HepG2 (cell line): Measurements from ENCODE around the gene COQ10B. TPM values are rescaled to one million over a fixed set of nuclear protein-coding genes. Genes with fewer than 3 reads are reported as not detected.

Experiments
- ARHGAP35 ChIP-seq: sonication (generic); formaldehyde crosslinking; IDR thresholded peaks from 2 replicates; pipeline ENCODE4 v1.9.0; 2022; ENCODE audit warnings: mild to moderate bottlenecking, inconsistent platforms, moderate library complexity, missing genetic modification reagents, borderline replicate concordance
- DMTF1 ChIP-seq: sonication (generic); formaldehyde crosslinking; IDR thresholded peaks from 2 replicates; pipeline ENCODE4 v1.4.0; 2020; ENCODE audit warnings: mild to moderate bottlenecking, missing genetic modification reagents
- EZH2 ChIP-seq: conservative IDR thresholded peaks from 2 replicates; pipeline ENCODE4 v1.6.1; 2012; ENCODE audit warnings: mild to moderate bottlenecking, low read depth, low read length, moderate library complexity
- FIP1L1 ChIP-seq: fragments of 200-400 bp; formaldehyde crosslinking; IDR thresholded peaks from 2 replicates; pipeline ENCODE4 v1.6.1; 2018; ENCODE audit warnings: low read depth, mild to moderate bottlenecking, low read length, moderate library complexity, borderline replicate concordance; ENCODE audit not compliant: insufficient read depth
- FUBP1 ChIP-seq: sonication (generic); formaldehyde crosslinking; IDR thresholded peaks from 2 replicates; pipeline ENCODE4 v1.5.1; 2020; ENCODE audit warnings: missing genetic modification reagents, mild to moderate bottlenecking, borderline replicate concordance
- ISL2 ChIP-seq: sonication (generic); formaldehyde crosslinking; IDR thresholded peaks from 2 replicates; pipeline ENCODE4 v1.5.0; 2020; ENCODE audit warnings: missing genetic modification reagents
- KDM1A ChIP-seq: IDR thresholded peaks from 2 replicates; pipeline ENCODE4 v1.6.1; 2016; ENCODE audit warnings: missing compliant biosample characterization
- KDM3A ChIP-seq: IDR thresholded peaks from 2 replicates; pipeline ENCODE4 v1.6.1; 2018; ENCODE audit warnings: low read depth, missing compliant biosample characterization
- KMT2A ChIP-seq: sonication (generic); formaldehyde crosslinking; IDR thresholded peaks from 2 replicates; pipeline ENCODE4 v1.4.0; 2020; ENCODE audit warnings: missing genetic modification reagents
- MAX ChIP-seq: IDR thresholded peaks from 2 replicates; pipeline ENCODE4 v1.6.1; 2012; ENCODE audit warnings: inconsistent platforms
- MIER2 ChIP-seq: IDR thresholded peaks from 2 replicates; pipeline ENCODE4 v1.6.1; 2016; ENCODE audit warnings: missing biosample characterization, missing genetic modification reagents
- MIER3 ChIP-seq: IDR thresholded peaks from 2 replicates; pipeline ENCODE4 v1.6.1; 2016; ENCODE audit warnings: missing compliant biosample characterization, borderline replicate concordance
- MTA3 ChIP-seq: sonication (generic); formaldehyde crosslinking; IDR thresholded peaks from 2 replicates; pipeline ENCODE4 v1.4.0; 2020; ENCODE audit warnings: missing genetic modification reagents
- NFYC ChIP-seq: IDR thresholded peaks from 2 replicates; pipeline ENCODE4 v1.6.1; 2016; ENCODE audit warnings: missing genetic modification reagents, missing compliant biosample characterization
- PHF5A ChIP-seq: IDR thresholded peaks from one replicate; pipeline ENCODE4 v1.6.1; 2018; ENCODE audit warnings: low read depth, missing genetic modification reagents; ENCODE audit not compliant: unreplicated experiment
- REPIN1 ChIP-seq: sonication (generic); formaldehyde crosslinking; IDR thresholded peaks from 2 replicates; pipeline ENCODE4 v1.8.0; 2022; ENCODE audit warnings: missing genetic modification reagents, low read depth, mild to moderate bottlenecking, borderline replicate concordance
- SKIL ChIP-seq: sonication (generic); formaldehyde crosslinking; IDR thresholded peaks from 2 replicates; pipeline ENCODE4 v1.8.0; 2022; ENCODE audit warnings: missing genetic modification reagents, mild to moderate bottlenecking, moderate library complexity, borderline replicate concordance
- SNAI1 ChIP-seq: sonication (generic); formaldehyde crosslinking; IDR thresholded peaks from 2 replicates; pipeline ENCODE4 v1.5.0; 2020; ENCODE audit warnings: mild to moderate bottlenecking, missing genetic modification reagents, borderline replicate concordance
- TBP ChIP-seq: sonication (generic); formaldehyde crosslinking; IDR thresholded peaks from 2 replicates; pipeline ENCODE4 v1.5.0; 2020; ENCODE audit warnings: missing genetic modification reagents
- TEAD3 ChIP-seq: optimal IDR thresholded peaks from 2 replicates; pipeline ENCODE3; 2016; ENCODE audit warnings: borderline replicate concordance
- ZFX ChIP-seq: sonication (generic); formaldehyde crosslinking; IDR thresholded peaks from 2 replicates; pipeline ENCODE4 v1.4.0; 2020; ENCODE audit warnings: mild to moderate bottlenecking, low read depth, missing genetic modification reagents, moderate library complexity
- ZNF674 ChIP-seq: sonication (generic); formaldehyde crosslinking; IDR thresholded peaks from 2 replicates; pipeline ENCODE4 v1.5.0; 2020; ENCODE audit warnings: low read depth, mild to moderate bottlenecking, missing genetic modification reagents
- ZSCAN30 ChIP-seq: sonication (generic); formaldehyde crosslinking; IDR thresholded peaks from 2 replicates; pipeline ENCODE4 v1.5.0; 2020; ENCODE audit warnings: mild to moderate bottlenecking, missing genetic modification reagents
- polyA plus RNA-seq, 8 experiments: library from polyadenylated mRNA; depleted of rRNA in 3 of 8; stranded (reverse) in 7 of 8; unstranded in 1 of 8; fragments of >200 nt; fragmentation: Illumina TruSeq in 4 of 8; extraction: Trizol in 4 of 8; gene quantifications; 2 replicates each; pipeline versions ENCODE4 v1.2.1 to v1.2.3, GENCODE V29; 2011 to 2016; ENCODE audit warnings: low read depth in 4 of 8, missing spikeins in 1 of 8, mixed read lengths in 1 of 8; ENCODE audit not compliant: insufficient read depth in 1 of 8
- total RNA-seq, 5 experiments: library from RNA; depleted of rRNA; stranded (reverse); fragments of >200 nt; fragmentation: Illumina TruSeq; extraction: Trizol; gene quantifications; 2 replicates each; pipeline ENCODE4 v1.2.3, GENCODE V29; 2016; ENCODE audit warnings: low read depth in 1 of 5

The COQ10B gene
- total and polyA plus RNA-seq, 2 of the 13 experiments (the other 11 are each of a cell fraction or from before 2014, with no cell fraction given) = 4.6 to 34.9 TPM

GRCh38 chr2:197499594-197500502, 46.5 kb downstream of the COQ10B start, which contains the start of the genes HSPD1 and HSPE1 (continued):
- peak; percentile 98 for TF ChIP-seq SNAI1 (CRISPR knock-in tag)
- peak; percentile 97 for TF ChIP-seq KDM3A
- 0 out of 2 replicates have a peak, but pooled peaks have one; percentile 76 for TF ChIP-seq MTA3
- TF ChIP-seq TBP = peak; percentile 91; the same call in 1 of the 2 replicates
- TF ChIP-seq DMTF1 (CRISPR knock-in tag) = peak; percentile 81; the same call in 1 of the 2 replicates
- TF ChIP-seq ZNF674 (CRISPR knock-in tag) = peak; percentile 93
- TF ChIP-seq FUBP1 = no peak
- TF ChIP-seq PHF5A = peak; percentile 32
- TF ChIP-seq MAX = peak; percentile 96
- no peak for TF ChIP-seq EZH2
- TF ChIP-seq SKIL = peak; percentile 65
- peak; percentile 46; the same call in 1 of the 2 replicates for TF ChIP-seq ZSCAN30 (CRISPR knock-in tag)
- TF ChIP-seq REPIN1 (CRISPR knock-in tag) = peak; percentile 96
- TF ChIP-seq NFYC (CRISPR knock-in tag) = peak; percentile 76
- peak; percentile 93 for TF ChIP-seq ISL2 (CRISPR knock-in tag)
- TF ChIP-seq ARHGAP35 (CRISPR knock-in tag) = peak; percentile 98; the same call in 1 of the 2 replicates
- peak; percentile 79 for TF ChIP-seq TEAD3
- peak; percentile 97 for TF ChIP-seq KMT2A (CRISPR knock-in tag)
- TF ChIP-seq ZFX (CRISPR knock-in tag) = peak; percentile 98
- TF ChIP-seq MIER2 (CRISPR knock-in tag) = peak; percentile 66; the same call in 1 of the 2 replicates
- TF ChIP-seq MIER3 (CRISPR knock-in tag) = peak; percentile 95; the same call in 1 of the 2 replicates
- TF ChIP-seq FIP1L1 = peak; percentile 88; the same call in 1 of the 2 replicates
- no peak; the same call in 1 of the 2 replicates for TF ChIP-seq KDM1A (CRISPR knock-in tag)
